GM18909 (cell line): Measurements from ENCODE around the gene SPATA9.

Source experiments
- ATAC-seq: cut with Tn5 transposase; IDR thresholded peaks from one replicate; pipeline ENCODE4 v1.9.1; 2021; ENCODE audit warnings: mild to moderate bottlenecking; ENCODE audit not compliant: unreplicated experiment, poor library complexity

The SPATA9 gene

DNA sequence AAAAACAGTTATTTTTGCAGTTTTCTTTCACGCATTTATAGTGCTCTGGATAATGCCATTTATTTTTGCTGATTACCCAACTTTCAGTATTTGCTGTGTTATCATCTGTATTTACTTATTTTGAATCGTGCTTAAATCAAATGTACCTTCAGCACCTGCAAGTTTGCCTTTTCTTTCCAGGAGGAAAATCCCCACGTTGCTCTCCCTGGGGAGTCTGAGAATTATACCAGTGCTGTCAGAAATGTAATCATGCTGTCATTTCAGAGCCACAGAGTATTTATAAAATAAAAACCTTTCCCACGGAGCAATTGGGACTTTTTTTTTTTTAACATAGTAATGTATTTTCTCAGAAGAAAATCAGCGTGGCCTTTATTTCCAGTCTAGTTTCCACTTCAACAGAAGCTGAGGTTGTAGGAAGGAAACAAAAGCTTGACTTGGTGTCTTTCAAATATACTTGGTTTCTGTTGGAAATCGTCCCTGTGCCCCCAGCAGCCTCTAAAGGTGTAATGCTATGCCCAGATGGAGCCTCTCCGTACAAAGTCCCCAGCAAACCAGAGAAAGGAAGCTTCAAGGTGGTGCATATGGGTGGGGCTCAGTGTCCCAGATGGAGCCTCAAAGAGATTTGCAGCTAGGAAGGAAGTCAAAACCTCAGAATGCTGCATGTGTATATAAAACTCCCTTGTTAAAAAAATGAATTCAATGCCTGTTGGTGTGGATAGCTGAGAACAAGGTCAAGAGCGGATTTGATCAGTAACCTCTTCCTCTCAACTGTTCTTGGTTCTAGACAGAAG lies 60.8 kb downstream of the SPATA9 start:
- ATAC-seq = no peak

- ATAC-seq = peak; percentile 46
These were observed 61.6 kb downstream of the SPATA9 start for GRCh38 chr5:95620870-95621838.

- ATAC-seq = peak; percentile 70
These were observed 62.5 kb downstream of the SPATA9 start, which contains the start of gene GPR150 for GRCh38 chr5:95620030-95620869. GPR150 (plus strand) TSS chr5:95620087; CDS start chr5:95620276, 189 bp downstream.

DNA sequence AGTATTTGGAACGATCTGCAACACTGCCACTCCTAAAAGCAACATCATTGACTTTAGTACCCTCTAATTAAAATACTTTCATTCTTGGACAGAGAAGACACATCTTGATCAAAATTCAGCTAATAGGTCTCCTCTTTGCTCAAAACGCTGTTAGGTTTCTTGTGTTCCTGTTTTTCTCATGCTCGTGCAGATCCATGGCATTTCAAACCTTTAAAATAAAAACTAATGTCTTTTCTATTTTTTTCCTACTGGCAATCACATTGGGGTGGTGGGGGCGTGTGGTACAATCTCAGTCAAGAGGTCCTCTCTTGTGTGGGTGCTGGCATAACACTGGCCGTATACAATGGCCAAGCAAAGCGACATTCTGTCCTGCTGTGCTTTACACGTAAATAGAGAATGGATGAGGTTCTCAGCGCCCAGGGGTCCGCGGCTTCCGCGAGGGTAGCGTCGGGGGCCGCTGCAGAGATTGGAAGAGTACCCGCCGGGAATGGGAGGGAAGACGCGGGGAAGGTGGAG lies 63.2 kb downstream of the SPATA9 start:
- no peak for ATAC-seq

GRCh38 chr5:95619096-95619495 lies 63.7 kb downstream of the SPATA9 start:
- no peak for ATAC-seq

GRCh38 chr5:95617057-95617456 lies 65.7 kb downstream of the SPATA9 start:
- ATAC-seq = no peak

GRCh38 chr5:95615164-95615467 lies 67.7 kb downstream of the SPATA9 start:
- ATAC-seq = no peak

DNA sequence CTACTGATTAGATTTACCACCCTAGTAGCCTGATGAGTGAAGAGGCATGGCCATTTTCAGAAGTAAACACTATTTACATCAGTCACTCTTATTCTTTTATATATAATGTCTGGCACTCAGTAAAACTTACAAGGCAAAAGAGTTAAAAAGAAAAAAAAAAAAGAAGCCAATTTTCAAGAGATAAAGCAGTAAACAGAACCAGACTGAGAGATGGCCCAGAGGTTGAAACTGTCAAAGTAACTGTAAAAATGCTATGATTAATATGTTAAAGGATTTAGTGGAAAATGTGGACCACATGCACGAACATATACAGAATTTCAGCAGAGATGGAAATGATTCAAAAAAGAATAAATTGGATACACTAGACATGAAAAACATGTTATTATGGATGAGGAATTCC lies 69.3 kb downstream of the SPATA9 start:
- ATAC-seq = no peak

DNA sequence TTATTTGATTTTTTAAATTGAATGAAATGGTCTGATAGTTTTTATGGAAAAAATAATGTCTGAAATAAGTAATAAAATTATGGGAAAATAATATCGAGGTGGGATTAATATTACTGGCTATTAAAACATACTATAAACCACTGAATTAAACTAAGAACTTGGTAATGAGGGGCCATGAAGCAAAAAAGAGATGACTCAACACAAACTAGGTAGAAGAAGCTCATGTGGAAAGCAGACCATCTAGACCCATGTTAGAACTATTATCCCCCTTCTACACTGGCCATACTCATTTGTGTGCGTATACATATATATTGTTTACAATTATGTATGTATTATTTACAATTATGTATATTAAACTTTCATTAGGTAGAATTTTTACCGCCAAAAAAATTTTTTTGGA lies 71.4 kb downstream of the SPATA9 start:
- no peak for ATAC-seq

DNA sequence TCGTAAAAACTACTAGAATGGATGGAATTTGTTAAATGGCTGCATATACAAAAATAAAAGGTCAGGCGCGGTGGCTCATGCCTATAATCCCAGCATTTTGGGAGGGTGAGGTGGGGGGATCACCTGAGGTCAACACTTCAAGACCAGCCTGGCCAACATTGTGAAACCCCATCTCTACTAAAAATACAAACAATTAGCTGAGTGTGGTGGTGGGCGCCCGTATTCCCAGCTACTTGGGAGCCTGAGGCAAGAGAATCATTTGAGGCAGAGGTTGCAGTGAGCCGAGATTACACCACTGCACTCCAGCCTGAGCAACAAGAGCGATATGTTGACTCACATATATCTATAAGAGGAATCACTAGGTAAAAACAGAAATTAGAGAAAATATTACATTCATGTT lies 72.2 kb downstream of the SPATA9 start:
- ATAC-seq = no peak

DNA sequence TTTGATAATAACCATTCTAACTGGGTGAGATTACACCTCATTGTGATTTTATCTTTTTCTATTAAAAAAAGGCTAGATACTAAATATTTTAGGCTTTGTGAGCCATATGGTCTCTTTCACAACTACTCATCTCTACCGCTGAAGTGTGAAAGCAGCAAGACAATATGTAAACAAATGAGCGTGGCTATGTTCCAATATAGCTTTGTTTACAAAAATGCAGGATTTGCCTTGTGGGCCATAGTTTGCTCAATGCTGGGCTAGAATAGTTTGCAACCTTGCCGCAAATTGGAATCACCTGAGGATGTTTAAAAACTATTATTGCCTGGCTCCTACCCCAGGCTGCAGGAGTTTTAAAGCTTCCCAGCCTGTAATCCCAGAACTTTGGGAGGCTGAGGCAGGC lies 73.1 kb downstream of the SPATA9 start:
- ATAC-seq = no peak
